ENCODE measurements around the gene MARCHF9. TPM values are rescaled to one million over a fixed set of nuclear protein-coding genes. Genes with fewer than 3 reads are reported as not detected.

Gene MARCHF9
- total RNA-seq, 1 experiment from 2014 or later: 21.8 TPM

DNA sequence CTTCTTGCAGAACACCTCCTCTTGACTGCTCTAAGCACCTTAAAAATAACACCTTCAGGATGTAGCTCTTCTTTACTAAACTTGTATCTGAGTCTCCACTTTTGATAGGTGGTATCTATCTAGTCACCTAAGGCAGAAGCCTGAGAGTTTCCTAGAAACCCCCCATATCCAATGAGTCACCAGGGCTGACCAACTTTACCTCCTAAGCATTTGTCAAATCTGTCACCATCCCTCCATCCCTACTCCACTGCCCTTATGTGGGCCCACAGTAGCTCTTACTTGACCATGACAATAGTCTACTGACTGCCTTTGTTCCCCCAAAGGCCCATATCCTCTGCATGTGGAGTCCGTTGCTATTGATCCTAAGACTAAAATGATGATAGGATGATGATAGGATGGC lies 47.7 kb downstream of the MARCHF9 start (continued):
- no peak for TF ChIP-seq POLR2A (IDR thresholded peaks at IDR 0.05; ENCODE audit: borderline replicate concordance, extremely low read depth, insufficient read depth, insufficient read length)

GRCh38 chr12:57803319-57803893 lies 48.5 kb downstream of the MARCHF9 start:
- no peak overlapping the region for H3K4me2 ChIP-seq (ENCODE audit: low read length)
- no peaks in the 10 kb centered on the region for H3K9me3 ChIP-seq (ENCODE audit: control insufficient read depth in 1 of 2, insufficient read depth in 1 of 2, low read depth in 1 of 2, low read length in 2 of 2)
- H3K79me2 ChIP-seq (ENCODE audit: insufficient read depth, low read length): no peaks in the 10 kb centered on the region
- H3K4me3 ChIP-seq (replicated peaks in 1 of 2; ENCODE audit: low read depth in 1 of 2, low read length in 2 of 2): no peak overlapping the region
- peak; percentile 23 for DNase-seq (ENCODE audit: low read depth, low spot score)
- no peak overlapping the region for H2AFZ ChIP-seq (ENCODE audit: low read depth, low read length, poor library complexity, severe bottlenecking)
- no peak overlapping the region for H3K9ac ChIP-seq (ENCODE audit: low read length)
- CTCF ChIA-PET: interaction anchor here (0.6 to 1.8 kb wide), 9 partner anchors 9 to 220 kb away, joined by 3 to 7 read pairs (median 4); partner anchors contain the start of genes AVIL and TSFM
- RAD21 ChIA-PET (ENCODE audit: low non-redundant PET in 1 of 2, low total read pairs in 2 of 2, uncharacterized antibody in 2 of 2, unreplicated experiment in 2 of 2): no interaction called here
- POLR2A ChIA-PET: no interaction called here
- no peaks in the 10 kb centered on the region for H4K20me1 ChIP-seq (ENCODE audit: insufficient read depth)
- H3K9me2 ChIP-seq (ENCODE audit: insufficient read depth): no peaks in the 10 kb centered on the region
- peak; percentile 92 for ATAC-seq
- H3K4me1 ChIP-seq (ENCODE audit: control insufficient read depth in 1 of 2, insufficient read depth in 2 of 2, low read length in 2 of 2): peaks cover 0 to 3% of the 10 kb centered on the region in 2 experiments; a peak in 1 of 4 replicates
- no TSS peak for BruUV-seq (replicated peaks)
- no peaks in the 10 kb centered on the region for H3K27me3 ChIP-seq (ENCODE audit: insufficient read depth, low read length)
- no peaks in the 10 kb centered on the region for H3K36me3 ChIP-seq (ENCODE audit: control insufficient read depth in 1 of 2, insufficient read depth in 2 of 2, low read length in 2 of 2)
- intact Hi-C loops (cut with micrococcal nuclease): loop anchor here (1.0 kb wide), 1 partner anchor 102 kb away; no protein-coding TSS in a partner anchor
- TF ChIP-seq RAD21 (IDR thresholded peaks at IDR 0.05; ENCODE audit: low read depth) (peak; percentile 67), POLR2A (IDR thresholded peaks at IDR 0.05; ENCODE audit: borderline replicate concordance, extremely low read depth, insufficient read depth, insufficient read length) (no peak), CTCF (IDR thresholded peaks at IDR 0.05 in 2 of 3, conservative IDR thresholded peaks at IDR 0.05 in 1 of 3; ENCODE audit: borderline replicate concordance in 1 of 3, insufficient read depth in 1 of 3, low read depth in 2 of 3, low read length in 2 of 3) (peak; percentile 85 to 89 (median 87))
- H3K27ac ChIP-seq (ENCODE audit: low read depth, low read length): no peak overlapping the region

- RAD21 ChIA-PET (ENCODE audit: low non-redundant PET in 1 of 2, low total read pairs in 2 of 2, uncharacterized antibody in 2 of 2, unreplicated experiment in 2 of 2): no interaction called here
- no peak overlapping the region for H3K4me3 ChIP-seq (replicated peaks in 1 of 2; ENCODE audit: low read depth in 1 of 2, low read length in 2 of 2)
- DNase-seq (ENCODE audit: low read depth, low spot score): no peak
- POLR2A ChIA-PET: interaction anchor here (1.0 kb wide), 1 partner anchor 10 kb away, joined by 3 read pairs; no protein-coding TSS in a partner anchor
- H3K4me1 ChIP-seq (ENCODE audit: control insufficient read depth in 1 of 2, insufficient read depth in 2 of 2, low read length in 2 of 2): peaks cover 0 to 16% of the 10 kb centered on the region in 2 experiments; a peak in 2 of 4 replicates
- no peak overlapping the region for H3K27ac ChIP-seq (ENCODE audit: low read depth, low read length)
- CTCF ChIA-PET: no interaction called here
- H3K9me2 ChIP-seq (ENCODE audit: insufficient read depth): no peaks in the 10 kb centered on the region
- TF ChIP-seq POLR2A (IDR thresholded peaks at IDR 0.05; ENCODE audit: borderline replicate concordance, extremely low read depth, insufficient read depth, insufficient read length) (no peak), YY1 (IDR thresholded peaks at IDR 0.05; ENCODE audit: extremely low read depth, insufficient replicate concordance, low read depth, low read length) (no peak), JUND (IDR thresholded peaks at IDR 0.05) (no peak), EZH2 (IDR thresholded peaks at IDR 0.05) (no peak), POLR2AphosphoS5 (IDR thresholded peaks at IDR 0.05; ENCODE audit: low read depth, low read length) (no peak), ZFX (IDR thresholded peaks at IDR 0.05) (no peak), CTCF (IDR thresholded peaks at IDR 0.05 in 2 of 3, conservative IDR thresholded peaks at IDR 0.05 in 1 of 3; ENCODE audit: borderline replicate concordance in 1 of 3, insufficient read depth in 1 of 3, low read depth in 2 of 3, low read length in 2 of 3) (no peak), EZH2phosphoT487 (IDR thresholded peaks at IDR 0.05; ENCODE audit: borderline replicate concordance) (no peak), RAD21 (IDR thresholded peaks at IDR 0.05; ENCODE audit: low read depth) (no peak), ZNF274 (IDR thresholded peaks at IDR 0.05; ENCODE audit: low read depth, low read length) (no peak), EGR1 (IDR thresholded peaks at IDR 0.05; ENCODE audit: low read depth) (no peak), SIN3A (IDR thresholded peaks at IDR 0.05; ENCODE audit: low read depth) (no peak), TCF7L2 (IDR thresholded peaks at IDR 0.05; ENCODE audit: borderline replicate concordance, extremely low read depth, insufficient read depth, insufficient read length) (no peak)
- BruUV-seq (replicated peaks): no TSS peak
- intact Hi-C loops (cut with micrococcal nuclease): no loop called here
- no peaks in the 10 kb centered on the region for H4K20me1 ChIP-seq (ENCODE audit: insufficient read depth)
- no peak overlapping the region for H3K9ac ChIP-seq (ENCODE audit: low read length)
- H3K79me2 ChIP-seq (ENCODE audit: insufficient read depth, low read length): no peaks in the 10 kb centered on the region
- no peak for ATAC-seq
- no peak overlapping the region for H3K4me2 ChIP-seq (ENCODE audit: low read length)
- no peaks in the 10 kb centered on the region for H3K36me3 ChIP-seq (ENCODE audit: control insufficient read depth in 1 of 2, insufficient read depth in 2 of 2, low read length in 2 of 2)
- no peaks in the 10 kb centered on the region for H3K27me3 ChIP-seq (ENCODE audit: insufficient read depth, low read length)
- no peaks in the 10 kb centered on the region for H3K9me3 ChIP-seq (ENCODE audit: control insufficient read depth in 1 of 2, insufficient read depth in 1 of 2, low read depth in 1 of 2, low read length in 2 of 2)
- no peak overlapping the region for H2AFZ ChIP-seq (ENCODE audit: low read depth, low read length, poor library complexity, severe bottlenecking)
Observed at GRCh38 chr12:57806677-57807076, 51.8 kb downstream of the MARCHF9 start.

Measured in HCT116 (cell line).